Lower leg skin (tissue), 3 donors: Measurements from ENCODE around the gene IL1RAPL1.

Experiments
- CTCF ChIP-seq, 3 donors: fragments of 450-650 bp; IDR thresholded peaks; one replicate each; pipeline ENCODE4 v1.5.1; 2016; ENCODE audit warnings: antibody characterized with exemption in 3 of 3, mild to moderate bottlenecking in 3 of 3, moderate library complexity in 2 of 3
- POLR2A ChIP-seq, 2 donors: fragments of 450-650 bp; IDR thresholded peaks; one replicate each; pipeline ENCODE4 v1.6.1; 2016 to 2017; ENCODE audit warnings: antibody characterized with exemption in 2 of 2, mild to moderate bottlenecking in 1 of 2, moderate library complexity in 1 of 2

GRCh38 chrX:28757290-28757689, 170.0 kb downstream of the IL1RAPL1 start:
- TF ChIP-seq CTCF (IDR thresholded peaks at IDR 0.05): no peak
- TF ChIP-seq POLR2A (IDR thresholded peaks at IDR 0.05): no peak
